HepG2 (cell line): ENCODE measurements around the gene TADA3. TPM values are rescaled to one million over a fixed set of nuclear protein-coding genes. Genes with fewer than 3 reads are reported as not detected.

Experiments
- ATF7-NPFF ChIP-seq: sonication (generic); formaldehyde crosslinking; IDR thresholded peaks from 2 replicates; pipeline ENCODE4 v1.8.1; 2023; ENCODE audit warnings: mild to moderate bottlenecking, low read depth, missing genetic modification reagents, moderate library complexity
- ELF3 ChIP-seq: IDR thresholded peaks from 2 replicates; pipeline ENCODE4 v1.6.1; 2016; ENCODE audit warnings: missing genetic modification reagents, missing compliant biosample characterization
- HMG20B ChIP-seq: conservative IDR thresholded peaks from 2 replicates; pipeline ENCODE4 v1.6.1; 2016; ENCODE audit warnings: missing genetic modification reagents, missing compliant biosample characterization
- KDM5B ChIP-seq: sonication (generic); formaldehyde crosslinking; IDR thresholded peaks from 2 replicates; pipeline ENCODE4 v1.4.0; 2020; ENCODE audit warnings: missing genetic modification reagents, mild to moderate bottlenecking, borderline replicate concordance
- MEIS2 ChIP-seq: sonication (generic); formaldehyde crosslinking; IDR thresholded peaks from 2 replicates; pipeline ENCODE4 v1.9.0; 2021; ENCODE audit warnings: mild to moderate bottlenecking, missing genetic modification reagents
- MYC ChIP-seq: sonication (generic); formaldehyde crosslinking; IDR thresholded peaks from 2 replicates; pipeline ENCODE4 v1.9.0; 2021; ENCODE audit warnings: missing genetic modification reagents, borderline replicate concordance
- NR3C1 ChIP-seq: sonication (generic); formaldehyde crosslinking; IDR thresholded peaks from 2 replicates; pipeline ENCODE4 v1.4.0; 2020; ENCODE audit warnings: missing genetic modification reagents
- RARG ChIP-seq: sonication (generic); formaldehyde crosslinking; IDR thresholded peaks from 2 replicates; pipeline ENCODE4 v1.4.0; 2020; ENCODE audit warnings: low read depth, mild to moderate bottlenecking, missing genetic modification reagents
- SP2 ChIP-seq: sonication (generic); formaldehyde crosslinking; IDR thresholded peaks from 2 replicates; pipeline ENCODE4 v1.5.1; 2020; ENCODE audit warnings: mild to moderate bottlenecking, missing genetic modification reagents
- TCF7L2 ChIP-seq: IDR thresholded peaks from 2 replicates; pipeline ENCODE4 v1.6.1; 2011; ENCODE audit warnings: mild to moderate bottlenecking, low read depth, low read length, moderate library complexity
- TEAD3 ChIP-seq: optimal IDR thresholded peaks from 2 replicates; pipeline ENCODE3; 2016; ENCODE audit warnings: borderline replicate concordance
- ZC3H4 ChIP-seq: sonication (generic); formaldehyde crosslinking; IDR thresholded peaks from 2 replicates; pipeline ENCODE4 v1.4.0; 2020; ENCODE audit warnings: missing genetic modification reagents, borderline replicate concordance
- ZNF224 ChIP-seq: sonication (generic); formaldehyde crosslinking; IDR thresholded peaks from 2 replicates; pipeline ENCODE4 v1.5.0; 2020; ENCODE audit warnings: mild to moderate bottlenecking, missing genetic modification reagents
- ZNF382 ChIP-seq: sonication (generic); formaldehyde crosslinking; IDR thresholded peaks from 2 replicates; pipeline ENCODE4 v1.5.0; 2020; ENCODE audit warnings: missing genetic modification reagents, mild to moderate bottlenecking, borderline replicate concordance
- ZNF496 ChIP-seq: sonication (generic); formaldehyde crosslinking; IDR thresholded peaks from 2 replicates; pipeline ENCODE4 v1.8.1; 2023; ENCODE audit warnings: mild to moderate bottlenecking, moderate library complexity, missing genetic modification reagents; ENCODE audit not compliant: insufficient replicate concordance
- ZNF547 ChIP-seq: sonication (generic); formaldehyde crosslinking; IDR thresholded peaks from 2 replicates; pipeline ENCODE4 v1.5.1; 2020; ENCODE audit warnings: mild to moderate bottlenecking, missing genetic modification reagents
- ZZZ3 ChIP-seq: sonication (generic); formaldehyde crosslinking; IDR thresholded peaks from 2 replicates; pipeline ENCODE4 v1.4.0; 2020; ENCODE audit warnings: missing genetic modification reagents, mild to moderate bottlenecking, borderline replicate concordance
- polyA plus RNA-seq, 8 experiments: library from polyadenylated mRNA; depleted of rRNA in 3 of 8; stranded (reverse) in 7 of 8; unstranded in 1 of 8; fragments of >200 nt; fragmentation: Illumina TruSeq in 4 of 8; extraction: Trizol in 4 of 8; gene quantifications; 2 replicates each; pipeline versions ENCODE4 v1.2.1 to v1.2.3, GENCODE V29; 2011 to 2016; ENCODE audit warnings: low read depth in 4 of 8, missing spikeins in 1 of 8, mixed read lengths in 1 of 8; ENCODE audit not compliant: insufficient read depth in 1 of 8
- total RNA-seq, 5 experiments: library from RNA; depleted of rRNA; stranded (reverse); fragments of >200 nt; fragmentation: Illumina TruSeq; extraction: Trizol; gene quantifications; 2 replicates each; pipeline ENCODE4 v1.2.3, GENCODE V29; 2016; ENCODE audit warnings: low read depth in 1 of 5
- TF ChIP-seq, protein P1 (sequence below): sonication (generic); formaldehyde crosslinking; IDR thresholded peaks from 2 replicates; pipeline ENCODE4 v1.4.0; 2020; ENCODE audit warnings: missing genetic modification reagents
- TF ChIP-seq, protein P2 (sequence below): sonication (generic); formaldehyde crosslinking; IDR thresholded peaks from 2 replicates; pipeline ENCODE4 v1.5.0; 2020; ENCODE audit warnings: mild to moderate bottlenecking, missing genetic modification reagents, moderate library complexity
- TF ChIP-seq, protein P3 (sequence below): sonication (generic); formaldehyde crosslinking; IDR thresholded peaks from 2 replicates; pipeline ENCODE4 v1.4.0; 2020; ENCODE audit warnings: missing genetic modification reagents, borderline replicate concordance
- TF ChIP-seq, protein P4 (sequence below): sonication (generic); formaldehyde crosslinking; IDR thresholded peaks from 2 replicates; pipeline ENCODE4 v1.4.0; 2020; ENCODE audit warnings: mild to moderate bottlenecking, low read depth, missing genetic modification reagents
- TF ChIP-seq, protein P5 (sequence below): sonication (generic); formaldehyde crosslinking; IDR thresholded peaks from 2 replicates; pipeline ENCODE4 v1.8.1; 2023; ENCODE audit warnings: missing genetic modification reagents, inconsistent platforms, borderline replicate concordance

The TADA3 gene
- total and polyA plus RNA-seq, 2 of the 13 experiments (the other 11 are each of a cell fraction or from before 2014, with no cell fraction given) = 32.1 to 37.1 TPM

DNA sequence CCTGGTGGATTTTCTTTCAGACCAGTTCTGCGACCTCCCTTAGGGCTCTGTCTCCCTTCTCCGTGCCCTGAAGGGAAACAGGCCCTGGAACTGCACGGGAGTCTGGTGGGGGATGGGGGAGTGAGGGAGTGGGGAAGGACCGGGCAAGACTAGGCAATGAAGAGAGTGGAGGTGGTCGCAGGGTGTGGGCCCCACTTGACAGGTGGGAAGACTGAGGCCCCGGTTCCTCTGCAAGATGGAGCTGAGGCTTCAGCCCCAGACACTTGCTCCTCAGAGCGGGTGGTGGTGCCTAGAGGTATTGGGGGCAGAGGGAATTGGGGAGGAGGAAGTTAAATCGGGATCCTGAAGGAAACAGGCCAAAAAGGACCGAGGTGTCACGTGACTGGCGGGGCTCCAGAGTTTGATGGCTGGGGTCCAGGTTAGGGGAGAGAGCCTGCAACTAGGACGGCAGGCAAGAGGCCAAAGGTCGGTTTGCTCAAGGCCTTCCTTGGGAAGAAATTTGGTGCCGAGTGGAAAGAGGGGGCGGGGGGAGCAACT lies 21.9 kb downstream of the TADA3 start (continued):
- 0 out of 2 replicates have a peak, but pooled peaks have one; percentile 31 for TF ChIP-seq ZNF224 (CRISPR knock-in tag)
- TF ChIP-seq SP2 (CRISPR knock-in tag) = peak; percentile 14; the same call in 1 of the 2 replicates
- no peak for TF ChIP-seq ZC3H4
- no peak; the same call in 1 of the 2 replicates for TF ChIP-seq ZZZ3
- no peak for TF ChIP-seq HMG20B (CRISPR knock-in tag)
- no peak for TF ChIP-seq ZNF382 (CRISPR knock-in tag)
- no peak for TF ChIP-seq ZNF496
- TF ChIP-seq, protein P1, sequence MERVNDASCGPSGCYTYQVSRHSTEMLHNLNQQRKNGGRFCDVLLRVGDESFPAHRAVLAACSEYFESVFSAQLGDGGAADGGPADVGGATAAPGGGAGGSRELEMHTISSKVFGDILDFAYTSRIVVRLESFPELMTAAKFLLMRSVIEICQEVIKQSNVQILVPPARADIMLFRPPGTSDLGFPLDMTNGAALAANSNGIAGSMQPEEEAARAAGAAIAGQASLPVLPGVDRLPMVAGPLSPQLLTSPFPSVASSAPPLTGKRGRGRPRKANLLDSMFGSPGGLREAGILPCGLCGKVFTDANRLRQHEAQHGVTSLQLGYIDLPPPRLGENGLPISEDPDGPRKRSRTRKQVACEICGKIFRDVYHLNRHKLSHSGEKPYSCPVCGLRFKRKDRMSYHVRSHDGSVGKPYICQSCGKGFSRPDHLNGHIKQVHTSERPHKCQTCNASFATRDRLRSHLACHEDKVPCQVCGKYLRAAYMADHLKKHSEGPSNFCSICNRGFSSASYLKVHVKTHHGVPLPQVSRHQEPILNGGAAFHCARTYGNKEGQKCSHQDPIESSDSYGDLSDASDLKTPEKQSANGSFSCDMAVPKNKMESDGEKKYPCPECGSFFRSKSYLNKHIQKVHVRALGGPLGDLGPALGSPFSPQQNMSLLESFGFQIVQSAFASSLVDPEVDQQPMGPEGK (CRISPR knock-in tag) = peak; percentile 55
- TF ChIP-seq TEAD3 = no peak
- TF ChIP-seq RARG (CRISPR knock-in tag) = no peak
- TF ChIP-seq NR3C1 (CRISPR knock-in tag) = no peak
- TF ChIP-seq ELF3 (CRISPR knock-in tag) = peak; percentile 20; the same call in 1 of the 2 replicates
- TF ChIP-seq, protein P2, sequence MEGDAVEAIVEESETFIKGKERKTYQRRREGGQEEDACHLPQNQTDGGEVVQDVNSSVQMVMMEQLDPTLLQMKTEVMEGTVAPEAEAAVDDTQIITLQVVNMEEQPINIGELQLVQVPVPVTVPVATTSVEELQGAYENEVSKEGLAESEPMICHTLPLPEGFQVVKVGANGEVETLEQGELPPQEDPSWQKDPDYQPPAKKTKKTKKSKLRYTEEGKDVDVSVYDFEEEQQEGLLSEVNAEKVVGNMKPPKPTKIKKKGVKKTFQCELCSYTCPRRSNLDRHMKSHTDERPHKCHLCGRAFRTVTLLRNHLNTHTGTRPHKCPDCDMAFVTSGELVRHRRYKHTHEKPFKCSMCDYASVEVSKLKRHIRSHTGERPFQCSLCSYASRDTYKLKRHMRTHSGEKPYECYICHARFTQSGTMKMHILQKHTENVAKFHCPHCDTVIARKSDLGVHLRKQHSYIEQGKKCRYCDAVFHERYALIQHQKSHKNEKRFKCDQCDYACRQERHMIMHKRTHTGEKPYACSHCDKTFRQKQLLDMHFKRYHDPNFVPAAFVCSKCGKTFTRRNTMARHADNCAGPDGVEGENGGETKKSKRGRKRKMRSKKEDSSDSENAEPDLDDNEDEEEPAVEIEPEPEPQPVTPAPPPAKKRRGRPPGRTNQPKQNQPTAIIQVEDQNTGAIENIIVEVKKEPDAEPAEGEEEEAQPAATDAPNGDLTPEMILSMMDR (CRISPR knock-in tag) = no peak
- TF ChIP-seq MEIS2 (CRISPR knock-in tag) = no peak
- no peak for TF ChIP-seq KDM5B
- TF ChIP-seq ZNF547 (CRISPR knock-in tag) = no peak
- TF ChIP-seq TCF7L2 = no peak
- TF ChIP-seq, protein P3, sequence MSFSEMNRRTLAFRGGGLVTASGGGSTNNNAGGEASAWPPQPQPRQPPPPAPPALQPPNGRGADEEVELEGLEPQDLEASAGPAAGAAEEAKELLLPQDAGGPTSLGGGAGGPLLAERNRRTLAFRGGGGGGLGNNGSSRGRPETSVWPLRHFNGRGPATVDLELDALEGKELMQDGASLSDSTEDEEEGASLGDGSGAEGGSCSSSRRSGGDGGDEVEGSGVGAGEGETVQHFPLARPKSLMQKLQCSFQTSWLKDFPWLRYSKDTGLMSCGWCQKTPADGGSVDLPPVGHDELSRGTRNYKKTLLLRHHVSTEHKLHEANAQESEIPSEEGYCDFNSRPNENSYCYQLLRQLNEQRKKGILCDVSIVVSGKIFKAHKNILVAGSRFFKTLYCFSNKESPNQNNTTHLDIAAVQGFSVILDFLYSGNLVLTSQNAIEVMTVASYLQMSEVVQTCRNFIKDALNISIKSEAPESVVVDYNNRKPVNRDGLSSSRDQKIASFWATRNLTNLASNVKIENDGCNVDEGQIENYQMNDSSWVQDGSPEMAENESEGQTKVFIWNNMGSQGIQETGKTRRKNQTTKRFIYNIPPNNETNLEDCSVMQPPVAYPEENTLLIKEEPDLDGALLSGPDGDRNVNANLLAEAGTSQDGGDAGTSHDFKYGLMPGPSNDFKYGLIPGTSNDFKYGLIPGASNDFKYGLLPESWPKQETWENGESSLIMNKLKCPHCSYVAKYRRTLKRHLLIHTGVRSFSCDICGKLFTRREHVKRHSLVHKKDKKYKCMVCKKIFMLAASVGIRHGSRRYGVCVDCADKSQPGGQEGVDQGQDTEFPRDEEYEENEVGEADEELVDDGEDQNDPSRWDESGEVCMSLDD (CRISPR knock-in tag) = no peak
- 0 out of 2 replicates have a peak, but pooled peaks have one; percentile 11 for TF ChIP-seq MYC (CRISPR knock-in tag)
- TF ChIP-seq, protein P4, sequence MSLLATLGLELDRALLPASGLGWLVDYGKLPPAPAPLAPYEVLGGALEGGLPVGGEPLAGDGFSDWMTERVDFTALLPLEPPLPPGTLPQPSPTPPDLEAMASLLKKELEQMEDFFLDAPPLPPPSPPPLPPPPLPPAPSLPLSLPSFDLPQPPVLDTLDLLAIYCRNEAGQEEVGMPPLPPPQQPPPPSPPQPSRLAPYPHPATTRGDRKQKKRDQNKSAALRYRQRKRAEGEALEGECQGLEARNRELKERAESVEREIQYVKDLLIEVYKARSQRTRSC = no peak
- TF ChIP-seq ATF7-NPFF (CRISPR knock-in tag) = no peak
- TF ChIP-seq, protein P5, sequence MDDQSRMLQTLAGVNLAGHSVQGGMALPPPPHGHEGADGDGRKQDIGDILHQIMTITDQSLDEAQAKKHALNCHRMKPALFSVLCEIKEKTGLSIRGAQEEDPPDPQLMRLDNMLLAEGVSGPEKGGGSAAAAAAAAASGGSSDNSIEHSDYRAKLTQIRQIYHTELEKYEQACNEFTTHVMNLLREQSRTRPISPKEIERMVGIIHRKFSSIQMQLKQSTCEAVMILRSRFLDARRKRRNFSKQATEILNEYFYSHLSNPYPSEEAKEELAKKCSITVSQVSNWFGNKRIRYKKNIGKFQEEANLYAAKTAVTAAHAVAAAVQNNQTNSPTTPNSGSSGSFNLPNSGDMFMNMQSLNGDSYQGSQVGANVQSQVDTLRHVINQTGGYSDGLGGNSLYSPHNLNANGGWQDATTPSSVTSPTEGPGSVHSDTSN = no peak
